Left lung (tissue), 10 donors: ENCODE measurements around the gene POLD3. TPM values are rescaled to one million over a fixed set of nuclear protein-coding genes. Genes with fewer than 3 reads are reported as not detected.
A peak's percentile ranks its signal among the peaks of the same experiment; 100 is the strongest.

Source experiments
- ATAC-seq: fragments of 200-7000 bp; cut with Tn5 transposase; one replicate; pipeline ENCODE4 v1.9.1; 2020; ENCODE audit warnings: moderate library complexity
- DNase-seq, 4 donors: peaks; one replicate each; pipeline ENCODE4 v3.0.0-alpha.2; 2013 to 2020
- H3K27ac ChIP-seq, 2 donors: fragments of 200-600 bp; sonication (generic) in 1 of 2; one replicate each; pipeline versions ENCODE4 v1.5.0 to v1.8.0; 2020 to 2021
- H3K27me3 ChIP-seq, 2 donors: fragments of 200-600 bp; sonication (generic) in 1 of 2; one replicate each; pipeline versions ENCODE4 v1.5.0 to v1.8.0; 2020 to 2021
- H3K36me3 ChIP-seq, 2 donors: fragments of 200-600 bp; sonication (generic) in 1 of 2; one replicate each; pipeline versions ENCODE4 v1.5.0 to v1.8.0; 2020 to 2021
- H3K4me1 ChIP-seq, 2 donors: fragments of 200-600 bp; one replicate each; pipeline ENCODE4 v1.8.0; 2021
- H3K4me3 ChIP-seq, 2 donors: fragments of 200-600 bp; sonication (generic) in 1 of 2; one replicate each; pipeline versions ENCODE4 v1.5.0 to v1.8.0; 2020 to 2021; ENCODE audit warnings: mild to moderate bottlenecking in 1 of 2
- H3K9me3 ChIP-seq, 2 donors: fragments of 200-600 bp; sonication (generic) in 1 of 2; one replicate each; pipeline versions ENCODE4 v1.5.0 to v1.8.0; 2020 to 2021
- CTCF ChIP-seq, 2 donors: fragments of 200-600 bp; sonication (generic) in 1 of 2; IDR thresholded peaks; one replicate each; pipeline versions ENCODE4 v1.5.0 to v1.8.0; 2021; ENCODE audit warnings: antibody characterized with exemption in 2 of 2
- intact Hi-C, 2 donors: fragments of 100-400 bp; cut with DNase I; formaldehyde crosslinking; loops; one replicate each; pipeline versions ENCODE4 v1.11.2 to v1.14.2; 2022
- polyA plus RNA-seq, 6 donors: library from polyadenylated mRNA; unstranded; fragments of 120-200 nt; gene quantifications; one replicate each; pipeline ENCODE4 v1.2.1, GENCODE V29; 2013; ENCODE audit not compliant: insufficient read length in 6 of 6
- total RNA-seq, 2 donors: library from RNA; stranded (reverse); fragmentation: NEBNext Ultra II Directional; extraction: Animal tissue kit (Norgen Biotek cat#: 25700); gene quantifications; one replicate each; pipeline ENCODE4 v1.2.1, GENCODE V29; 2021
- donor health status: DM: no; HTN: yes; CAD: no.
- donor health status: DM: no; HTN: no; CAD: no.

The POLD3 gene
- total and polyA plus RNA-seq, 8 donors = 15.0 to 41.0 (median 32.2) TPM

- intact Hi-C loops = no loop called here
- Histone ChIP-seq H3K4me3 (no peak overlapping the region), H3K27ac (no peak overlapping the region), H3K9me3 (no peaks in the 10 kb centered on the region), H3K27me3 (no peaks in the 10 kb centered on the region), H3K4me1 (peaks cover 8 to 22% of the 10 kb centered on the region in 2 donors), H3K36me3 (peaks cover 0 to 49% of the 10 kb centered on the region in 2 donors)
- no peak for TF ChIP-seq CTCF (IDR thresholded peaks at IDR 0.05)
- DNase-seq (no peak), ATAC-seq (peak; percentile 25)
Observed at GRCh38 chr11:74612877-74613276, 20.5 kb downstream of the POLD3 start.

GRCh38 chr11:74615311-74615710, 22.9 kb downstream of the POLD3 start:
- H3K36me3 ChIP-seq = peaks cover 0 to 56% of the 10 kb centered on the region in 2 donors
- no peak for DNase-seq
- H3K4me1 ChIP-seq = peaks cover 8 to 22% of the 10 kb centered on the region in 2 donors
- H3K9me3 ChIP-seq = no peaks in the 10 kb centered on the region
- H3K27me3 ChIP-seq = no peaks in the 10 kb centered on the region
- intact Hi-C loops = no loop called here
- no peak overlapping the region for H3K4me3 ChIP-seq
- peak; percentile 29 for ATAC-seq
- TF ChIP-seq CTCF (IDR thresholded peaks at IDR 0.05) = no peak
- peak overlapping the region; percentile 56 to 66 for H3K27ac ChIP-seq

GRCh38 chr11:74615988-74616387, 23.6 kb downstream of the POLD3 start:
- H3K27me3 ChIP-seq = no peaks in the 10 kb centered on the region
- DNase-seq = no peak
- no peaks in the 10 kb centered on the region for H3K9me3 ChIP-seq
- H3K4me1 ChIP-seq = peaks cover 8 to 19% of the 10 kb centered on the region in 2 donors
- no peak for TF ChIP-seq CTCF (IDR thresholded peaks at IDR 0.05)
- intact Hi-C loops = no loop called here
- ATAC-seq = peak; percentile 53
- H3K36me3 ChIP-seq = peaks cover 0 to 62% of the 10 kb centered on the region in 2 donors
- peak overlapping the region; percentile 56 to 66 for H3K27ac ChIP-seq
- no peak overlapping the region for H3K4me3 ChIP-seq

GRCh38 chr11:74620531-74620930, 28.1 kb downstream of the POLD3 start:
- no peak for ATAC-seq
- H3K27me3 ChIP-seq = no peaks in the 10 kb centered on the region
- DNase-seq = no peak
- H3K4me1 ChIP-seq = peaks cover 2 to 5% of the 10 kb centered on the region in 2 donors
- no peak for TF ChIP-seq CTCF (IDR thresholded peaks at IDR 0.05)
- peaks cover 0 to 48% of the 10 kb centered on the region in 2 donors for H3K36me3 ChIP-seq
- no peaks in the 10 kb centered on the region for H3K9me3 ChIP-seq
- intact Hi-C loops = no loop called here
- H3K4me3 ChIP-seq = no peak overlapping the region
- H3K27ac ChIP-seq = no peak overlapping the region

GRCh38 chr11:74626130-74626529, 33.7 kb downstream of the POLD3 start:
- ATAC-seq = no peak
- intact Hi-C loops = no loop called here
- no peak overlapping the region for H3K27ac ChIP-seq
- H3K36me3 ChIP-seq = peaks cover 0 to 33% of the 10 kb centered on the region in 2 donors
- H3K4me1 ChIP-seq = no peaks in the 10 kb centered on the region
- TF ChIP-seq CTCF (IDR thresholded peaks at IDR 0.05) = no peak
- no peak for DNase-seq
- H3K9me3 ChIP-seq = no peaks in the 10 kb centered on the region
- H3K4me3 ChIP-seq = no peak overlapping the region
- no peaks in the 10 kb centered on the region for H3K27me3 ChIP-seq
